HK-2 (cell line): ENCODE results near the gene CHN1.

Source experiments
- DNase-seq: peaks from one replicate; pipeline ENCODE4 v3.0.0-alpha.2; 2018; ENCODE audit not compliant: unreplicated experiment

Gene CHN1

DNA sequence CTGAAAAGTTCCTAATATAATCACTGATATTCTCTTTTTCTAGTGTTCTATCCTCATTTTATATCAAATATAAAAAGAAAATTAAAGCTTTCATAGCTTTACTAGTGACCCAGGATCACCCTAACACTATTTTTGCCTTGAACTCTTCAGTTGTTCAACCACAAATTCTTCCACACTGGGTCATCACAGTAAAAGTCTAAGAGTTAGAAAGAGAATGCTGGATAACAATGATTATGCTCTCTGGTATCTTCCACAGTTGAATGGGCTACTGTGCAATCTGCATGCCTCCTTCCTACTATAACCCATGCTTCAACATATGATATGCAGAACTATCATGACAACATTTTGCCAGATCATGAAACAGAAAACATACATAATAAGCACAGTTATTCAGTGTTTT lies 32.3 kb downstream of the CHN1 start:
- no peak for DNase-seq

DNA sequence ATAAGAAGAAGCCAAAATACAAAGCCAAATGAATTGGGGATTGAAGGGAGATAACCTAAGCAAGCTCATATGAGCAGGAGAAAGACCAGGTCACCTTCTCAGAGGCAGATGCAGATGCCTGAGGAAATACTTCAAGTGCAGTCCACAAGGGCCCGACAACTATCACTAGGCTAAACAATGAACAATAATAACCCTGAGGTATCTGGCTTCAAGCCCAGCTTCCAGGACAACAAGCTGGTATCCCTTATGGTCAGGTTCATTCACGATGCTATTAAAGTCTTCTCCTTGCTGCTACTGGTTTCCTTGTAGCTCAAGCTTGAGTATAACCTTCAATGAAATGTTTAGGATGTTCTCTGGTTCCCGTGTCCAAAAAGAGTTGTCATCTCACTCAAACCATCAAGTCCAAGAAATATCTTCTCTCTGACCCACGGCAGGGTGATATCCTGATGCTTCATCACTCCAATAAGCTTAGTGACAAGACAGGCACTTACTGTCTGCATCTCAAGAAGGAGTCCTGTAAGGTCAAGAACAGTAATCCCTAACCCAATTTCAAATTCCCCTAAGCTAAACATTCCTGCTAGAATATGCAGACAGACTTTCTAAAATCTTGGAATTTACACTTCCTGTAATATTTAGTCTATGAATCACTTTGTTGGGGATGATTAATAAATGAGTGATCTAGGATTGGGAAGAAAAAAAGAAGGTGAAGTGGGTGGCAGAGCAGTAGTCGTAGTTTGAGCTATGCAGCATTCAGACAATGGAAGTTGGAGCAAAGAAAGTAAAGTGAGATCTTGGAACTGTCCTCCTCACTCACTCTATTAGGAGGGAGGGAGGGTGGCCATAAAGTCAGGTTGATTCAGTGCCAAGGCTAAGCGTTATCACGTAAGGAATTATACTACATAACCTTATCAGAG lies 33.1 kb downstream of the CHN1 start:
- peak; percentile 24 for DNase-seq

DNA sequence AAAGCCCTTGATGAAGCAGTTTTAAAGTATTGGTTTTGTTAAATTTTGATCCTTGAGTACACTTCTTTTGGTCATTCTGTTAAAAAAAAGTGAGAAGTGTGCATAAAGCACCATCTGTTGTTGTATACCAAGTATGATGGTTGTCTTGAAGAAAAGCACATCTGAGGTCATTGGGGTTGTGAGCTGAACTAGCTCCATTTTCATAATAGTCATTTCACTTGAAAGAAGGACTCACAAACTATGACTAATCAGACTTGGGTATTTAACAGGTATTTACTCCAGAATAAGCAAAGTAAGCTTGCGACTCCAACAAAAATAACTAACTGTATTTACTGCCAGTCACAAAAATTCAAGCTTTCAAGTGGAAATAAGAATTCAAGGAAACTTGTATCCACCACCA lies 35.1 kb downstream of the CHN1 start:
- DNase-seq: no peak

DNA sequence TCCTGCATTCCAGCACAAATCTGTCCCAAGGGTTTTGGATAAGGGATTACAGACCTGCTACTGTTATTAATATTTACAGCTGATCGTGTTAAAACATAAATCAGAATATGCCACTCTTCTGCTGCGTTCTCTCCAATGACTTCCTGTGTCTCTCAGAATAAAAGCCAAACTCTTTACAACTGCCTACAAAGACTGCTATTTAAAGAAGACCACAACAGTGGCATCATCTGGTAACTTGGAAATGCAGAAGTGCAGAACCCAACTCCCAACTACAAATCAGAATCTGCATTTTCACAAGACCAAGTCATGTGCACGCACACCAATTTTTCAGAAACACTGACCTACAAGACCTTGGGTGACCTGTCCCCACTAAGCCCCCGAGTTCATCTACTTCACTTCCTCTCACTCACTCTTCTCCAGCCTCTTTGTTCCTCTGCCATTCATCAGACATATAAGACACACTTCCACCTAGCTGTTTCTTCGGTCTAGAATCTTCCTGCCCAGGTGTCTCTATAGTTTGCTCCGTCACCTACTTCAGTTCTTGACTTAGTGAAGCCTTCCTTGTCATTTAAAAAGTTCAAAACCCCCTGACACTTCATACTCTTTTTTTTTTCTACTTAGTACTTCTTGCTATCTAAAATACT lies 36.0 kb downstream of the CHN1 start:
- DNase-seq: no peak

DNA sequence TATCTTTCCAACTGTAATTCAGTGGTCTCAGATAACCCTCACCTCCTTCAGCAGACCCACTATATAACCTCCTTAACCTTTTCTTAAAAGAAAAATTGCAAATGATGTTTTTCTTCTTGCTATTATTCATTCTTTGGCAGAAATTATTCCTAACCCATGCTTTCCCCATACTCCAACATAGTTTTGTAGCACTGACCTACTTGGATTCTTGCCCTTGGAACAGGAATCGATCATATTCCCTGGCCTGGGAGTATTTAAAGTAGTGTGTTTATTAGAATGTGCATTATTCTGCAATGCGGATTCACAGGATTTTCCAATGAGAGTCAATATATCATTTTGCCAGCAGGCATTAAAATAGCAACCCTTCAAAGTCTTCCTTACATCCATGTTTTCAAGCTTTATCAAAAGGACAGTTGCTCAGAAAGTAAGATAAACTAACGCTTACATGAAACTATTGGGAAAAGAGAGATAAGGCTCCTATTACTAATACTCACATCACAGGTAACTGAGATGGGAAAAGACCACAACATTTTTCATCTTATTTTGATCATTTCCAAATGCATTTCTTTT lies 37.4 kb downstream of the CHN1 start:
- no peak for DNase-seq

DNA sequence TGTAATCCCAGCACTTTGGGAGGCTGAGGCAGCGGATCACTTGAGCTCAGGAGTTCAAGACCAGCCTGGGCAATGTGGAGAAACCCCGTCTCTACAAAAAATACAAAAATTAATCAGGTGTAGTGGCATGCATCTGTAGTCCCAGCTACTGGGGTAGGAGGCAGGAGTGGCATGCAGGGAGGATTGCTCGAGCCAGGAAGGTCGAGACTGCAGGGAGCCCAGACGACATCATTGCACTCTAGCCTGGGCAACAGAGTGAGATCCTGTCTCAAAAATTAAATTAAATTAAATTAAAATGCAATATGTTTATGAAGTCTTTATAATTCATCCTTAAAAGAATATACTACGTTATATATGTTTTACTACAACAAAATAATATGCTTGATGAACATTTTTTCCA lies 38.1 kb downstream of the CHN1 start:
- no peak for DNase-seq

DNA sequence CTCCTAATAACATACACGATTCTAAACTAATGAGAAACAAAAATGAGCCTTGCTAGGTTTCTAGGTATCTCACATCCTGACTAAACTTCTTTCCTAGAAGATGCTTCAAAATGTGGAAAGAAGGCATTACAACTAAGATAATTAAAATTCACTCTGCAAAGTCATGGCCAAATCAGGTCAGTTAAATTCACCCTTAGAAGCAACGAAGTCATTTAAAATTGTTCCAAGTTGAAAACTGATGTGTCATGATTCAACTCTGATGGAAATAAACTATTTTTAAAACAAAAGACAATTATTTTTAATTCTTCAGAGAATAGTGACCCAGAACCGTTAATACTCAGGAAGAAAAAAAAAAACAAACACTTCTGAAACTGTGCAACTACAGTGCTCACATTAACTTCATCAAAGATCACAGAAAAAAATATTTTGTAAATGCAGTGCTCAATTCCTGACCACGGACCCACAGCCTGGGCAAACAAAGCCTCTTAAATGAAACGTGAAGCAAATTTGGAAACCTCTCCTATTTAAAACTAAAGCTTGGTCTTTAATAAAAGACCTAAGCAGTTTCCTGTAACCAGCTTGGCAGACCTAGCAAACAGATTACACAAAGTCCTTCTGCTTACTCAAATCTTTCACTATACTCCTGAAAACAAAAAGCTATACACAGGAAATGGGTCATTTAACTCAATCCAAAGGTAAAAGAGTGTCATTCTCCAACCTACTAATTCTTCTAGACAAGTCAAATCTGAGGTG lies 39.0 kb downstream of the CHN1 start:
- DNase-seq: no peak

DNA sequence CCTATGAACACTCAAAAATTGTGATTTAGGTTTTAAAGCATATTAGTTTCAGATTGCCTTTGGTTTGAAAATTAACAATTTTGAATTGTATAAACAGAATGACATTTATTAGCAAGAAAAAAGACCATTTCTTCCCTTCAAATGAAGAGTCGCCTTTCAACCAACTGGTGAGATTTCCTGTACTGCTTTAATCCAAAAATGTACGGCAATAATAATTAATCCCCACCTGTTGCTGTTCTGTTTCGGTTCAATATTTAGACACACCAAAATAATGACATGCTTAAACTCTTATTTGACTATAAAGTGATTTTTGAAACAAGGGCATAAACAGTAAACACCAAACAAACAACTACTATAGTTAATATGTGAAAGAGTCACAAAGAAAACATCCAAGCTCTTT lies 39.6 kb downstream of the CHN1 start:
- DNase-seq: no peak

DNA sequence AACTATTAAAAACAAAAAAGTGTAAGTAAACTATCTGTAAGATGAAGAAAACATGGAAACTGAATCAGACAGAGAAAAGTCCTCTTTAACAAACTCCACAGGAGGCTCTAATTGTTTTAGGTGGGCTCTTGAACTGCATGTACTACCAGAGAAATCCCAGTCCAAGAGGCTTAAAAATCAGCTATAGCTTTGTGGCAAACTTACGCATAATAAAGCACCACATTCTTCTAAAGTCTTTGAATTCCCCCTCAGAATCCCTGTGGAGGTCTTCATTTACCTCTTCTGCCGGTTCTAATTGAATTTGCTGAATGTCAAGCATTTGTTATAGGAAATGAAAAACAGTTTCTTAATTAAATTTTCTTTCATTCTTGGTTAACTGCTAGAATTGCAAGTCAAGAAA lies 40.8 kb downstream of the CHN1 start:
- DNase-seq: no peak

DNA sequence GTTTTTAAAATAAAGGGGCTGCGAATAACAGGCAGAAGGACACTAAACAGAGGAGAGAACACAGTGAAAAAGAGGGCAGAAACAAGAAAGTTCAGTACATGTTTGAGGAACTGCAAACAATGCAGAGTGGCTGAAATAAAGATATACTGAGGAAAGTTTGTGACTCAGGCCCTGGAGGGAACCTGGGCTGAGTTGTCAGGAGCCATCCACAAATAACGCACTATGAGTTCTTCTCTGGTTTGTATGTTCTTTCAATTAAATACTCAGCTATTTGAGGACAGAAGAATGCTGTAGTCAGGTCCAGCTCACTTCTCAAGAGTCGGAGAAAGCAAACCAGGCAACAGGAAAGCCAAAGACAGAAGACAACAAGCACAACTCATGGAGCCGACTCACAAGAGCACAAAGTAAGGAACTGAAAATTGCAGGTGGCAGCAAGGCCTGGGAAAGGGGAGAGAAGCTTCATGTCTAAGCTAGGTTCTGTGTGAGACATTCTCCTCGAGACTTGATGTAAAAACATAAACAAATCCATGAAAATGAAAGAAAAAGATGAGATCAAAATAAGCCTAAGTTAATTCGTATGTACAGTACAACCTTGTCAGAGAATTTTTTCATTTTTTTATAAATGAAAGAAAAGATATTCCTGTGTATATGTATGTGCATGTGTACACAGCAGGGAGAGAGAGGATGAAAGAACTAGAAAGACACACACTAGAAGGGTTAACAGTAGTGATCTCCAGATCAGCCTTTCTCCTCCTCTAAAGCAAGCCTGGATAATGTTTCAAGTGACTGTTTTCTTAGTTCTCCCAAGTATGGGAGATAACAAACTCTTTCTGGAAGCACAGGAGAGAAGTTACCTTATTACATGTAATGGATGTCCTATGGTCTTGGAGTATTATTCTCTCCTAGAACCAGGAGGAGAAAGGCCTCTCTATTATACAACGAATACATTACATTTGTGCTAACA lies 41.5 kb downstream of the CHN1 start:
- DNase-seq: no peak

DNA sequence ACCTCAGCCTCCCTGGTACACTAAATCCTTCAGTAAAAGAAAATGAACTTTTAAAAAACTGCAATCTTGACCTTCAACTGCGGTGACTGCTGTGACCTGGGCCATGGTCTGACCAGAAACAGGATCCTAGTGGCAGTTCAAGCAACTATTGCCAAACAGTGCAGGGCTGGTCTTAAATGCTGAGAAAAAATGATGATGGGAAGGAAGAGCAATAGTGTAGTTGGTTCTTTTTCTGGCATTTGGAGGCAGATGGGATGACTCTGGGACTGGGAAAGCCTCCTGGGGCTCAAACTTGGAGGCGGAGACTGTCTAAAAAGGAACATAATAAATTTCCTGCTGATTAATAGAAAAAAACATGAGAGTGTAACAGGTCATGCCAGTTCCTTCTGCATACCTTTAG lies 45.4 kb downstream of the CHN1 start:
- no peak for DNase-seq

DNA sequence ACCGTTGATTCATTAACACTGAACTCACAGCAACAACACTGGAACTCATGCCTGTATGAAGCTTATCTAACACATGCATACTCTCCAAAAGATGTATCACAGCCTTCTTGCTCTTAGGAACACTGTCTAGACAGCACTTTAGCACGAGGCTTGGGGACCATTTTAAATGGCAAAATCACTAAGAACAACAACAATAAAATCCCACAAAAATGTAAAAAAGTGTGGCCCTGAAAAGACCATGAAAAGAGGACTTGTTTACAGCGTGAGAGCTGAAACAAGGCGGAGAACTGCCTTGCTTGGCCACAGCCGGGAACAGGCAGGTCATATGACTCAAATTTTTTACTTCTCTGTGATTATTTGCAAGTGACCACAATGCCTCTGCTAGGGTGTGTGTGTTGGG lies 48.1 kb downstream of the CHN1 start:
- DNase-seq: no peak

DNA sequence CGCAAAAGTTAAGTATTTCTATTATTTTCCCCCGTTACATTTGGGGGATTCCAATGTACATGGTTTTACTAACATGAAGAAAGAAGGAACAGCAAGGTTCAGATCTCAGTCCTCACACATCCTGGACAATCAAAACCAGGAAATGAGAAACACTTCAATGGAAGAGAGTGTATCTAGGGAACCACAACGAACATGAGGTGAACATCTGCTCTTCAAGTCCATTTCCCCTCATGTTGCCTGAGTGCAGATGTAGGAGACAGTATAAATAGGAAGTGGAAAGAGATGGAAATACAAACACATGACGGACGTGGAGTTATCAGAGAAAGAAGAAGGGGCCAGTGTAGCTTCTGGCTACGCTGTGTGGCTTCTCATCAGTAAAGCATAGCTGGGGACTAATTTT lies 52.6 kb downstream of the CHN1 start:
- DNase-seq: no peak

DNA sequence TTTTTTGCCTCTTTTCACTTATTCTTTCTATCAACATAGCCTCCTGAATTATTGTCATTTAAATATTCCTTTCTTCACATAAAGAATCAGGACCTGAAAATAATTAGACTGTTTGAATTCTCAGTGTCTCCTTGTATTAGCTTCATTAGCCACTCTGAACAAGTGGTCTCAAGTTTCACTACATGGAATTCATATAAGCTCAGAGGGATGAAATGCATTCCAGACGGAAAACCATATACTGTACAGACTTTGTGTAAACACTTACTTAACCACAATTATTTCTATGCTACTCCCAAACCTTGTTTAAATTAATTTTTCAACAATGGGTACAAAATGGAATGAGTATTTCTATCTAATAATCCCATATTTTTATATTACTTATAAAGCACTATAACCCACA lies 53.4 kb downstream of the CHN1 start:
- no peak for DNase-seq

DNA sequence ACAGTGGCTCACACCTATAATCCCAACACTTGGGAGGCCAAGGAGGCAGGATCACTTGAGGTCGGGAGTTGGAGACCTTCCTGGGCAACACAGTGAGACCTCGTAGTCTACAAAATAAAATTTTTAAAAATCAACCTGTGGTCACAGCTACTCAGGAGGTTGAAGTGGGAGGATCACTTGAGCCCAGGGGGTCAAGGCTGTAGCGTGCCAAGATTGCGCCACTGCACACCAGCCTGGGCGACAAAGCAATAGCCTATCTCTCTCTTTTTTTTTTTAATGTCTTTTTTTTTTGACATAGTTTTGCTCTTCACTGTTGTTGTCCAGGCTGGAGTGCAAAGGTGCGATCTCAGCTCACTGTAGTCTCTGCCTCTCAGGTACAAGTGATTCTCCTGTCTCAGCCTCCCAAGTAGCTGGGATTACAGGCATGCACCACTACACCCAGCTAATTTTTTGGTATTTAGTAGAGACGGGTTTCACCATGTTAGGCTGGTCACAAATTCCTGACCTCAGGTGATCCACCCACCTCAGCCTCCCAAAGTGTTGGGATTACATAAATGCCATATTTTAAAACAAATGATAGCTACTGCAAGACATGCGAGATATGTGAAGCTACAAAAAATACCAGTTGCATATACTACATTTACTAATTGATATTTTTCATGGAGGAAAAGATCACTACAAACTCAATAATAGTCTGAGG lies 55.0 kb downstream of the CHN1 start:
- no peak for DNase-seq

DNA sequence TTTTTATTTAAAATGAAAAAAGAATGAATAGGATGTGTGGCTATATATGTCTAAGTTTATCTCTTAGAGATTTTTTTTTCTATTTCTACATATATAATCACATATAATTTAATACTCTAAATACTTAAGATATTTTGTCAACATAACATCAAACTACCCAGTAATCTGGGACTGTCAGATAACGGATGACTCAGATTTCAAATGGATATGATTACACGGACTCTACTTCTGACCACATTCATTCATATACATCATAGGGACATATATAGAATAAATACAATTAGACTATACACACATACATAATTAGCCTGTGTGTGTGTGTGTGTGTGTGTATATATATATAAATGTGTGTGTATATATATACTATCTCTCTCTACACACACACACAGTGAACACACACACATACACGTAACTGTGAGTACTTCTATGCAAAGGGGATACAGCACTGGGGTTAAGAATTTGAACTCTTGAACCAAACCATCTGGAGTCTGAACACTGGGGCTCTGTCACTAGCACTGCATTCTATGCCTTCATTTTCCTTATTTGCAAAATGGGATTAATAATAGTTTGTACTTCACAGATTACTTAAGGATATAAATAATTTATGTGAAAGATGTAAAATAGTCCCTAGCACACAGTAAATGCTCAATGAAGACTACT lies 59.5 kb downstream of the CHN1 start:
- no peak for DNase-seq

DNA sequence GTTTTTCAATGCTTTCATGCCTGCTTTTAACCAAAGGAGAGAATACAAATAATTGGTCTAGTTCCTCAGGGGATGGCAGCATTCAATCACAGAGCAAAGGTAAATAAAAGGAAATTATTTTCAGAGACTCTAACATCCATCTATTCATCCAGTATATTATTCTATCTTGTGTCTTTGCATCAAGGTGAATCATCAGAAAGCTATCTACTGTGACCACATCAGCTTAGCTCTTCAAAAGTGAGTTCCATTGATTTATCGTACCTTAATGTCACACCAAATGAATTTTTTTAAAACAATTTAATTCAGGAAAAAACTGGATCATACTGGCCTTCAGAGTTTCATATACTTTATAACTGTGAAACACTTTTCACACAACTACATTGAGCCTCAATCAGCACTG lies 66.1 kb downstream of the CHN1 start:
- DNase-seq: no peak

DNA sequence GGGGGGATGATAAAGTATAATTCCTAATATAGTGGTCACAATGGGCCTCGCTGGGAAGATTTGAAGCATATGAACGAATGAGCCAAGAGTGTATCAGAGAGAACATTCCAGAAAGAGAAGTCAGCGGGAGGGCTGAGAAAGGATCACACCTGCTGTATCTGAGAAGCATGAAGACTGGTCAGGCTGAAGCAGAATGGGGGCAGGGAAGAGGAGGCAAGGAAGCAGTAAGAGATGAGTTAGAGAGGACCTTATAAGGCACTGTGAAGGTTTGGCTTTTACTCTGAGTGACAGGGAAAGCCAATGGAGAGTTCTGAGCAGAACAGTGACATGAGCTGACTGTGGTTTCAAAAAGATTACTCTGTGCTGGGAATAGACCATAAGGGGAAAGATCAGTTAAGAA lies 73.5 kb downstream of the CHN1 start:
- peak; percentile 22 for DNase-seq

DNA sequence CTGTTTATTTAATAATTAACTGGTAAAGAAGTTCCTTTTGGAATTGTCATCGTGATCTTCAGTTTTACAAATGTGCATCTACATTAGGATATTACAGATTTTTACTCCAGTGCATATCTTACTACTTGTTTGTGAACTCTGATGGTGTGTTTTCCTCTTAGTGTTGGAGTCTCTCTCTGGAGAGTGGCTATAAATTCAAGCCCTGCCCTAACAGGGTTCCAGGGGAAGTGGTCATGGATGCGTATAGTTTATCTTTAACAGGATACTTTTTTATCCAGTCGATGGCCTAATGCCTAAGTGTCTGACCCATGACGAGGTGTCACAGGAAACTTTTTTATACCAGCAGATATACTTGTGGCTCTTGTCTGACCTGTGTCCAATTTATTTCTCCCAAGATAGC lies 75.4 kb downstream of the CHN1 start:
- peak; percentile 38 for DNase-seq
